CD14-positive monocyte (primary cell): Measurements from ENCODE around the gene SIGLEC9. TPM values are rescaled to one million over a fixed set of nuclear protein-coding genes. Genes with fewer than 3 reads are reported as not detected.
A peak's percentile ranks its signal among the peaks of the same experiment; 100 is the strongest.
"Not testable (repeated sequence)": the region's sequence is repeated elsewhere in the genome, so short reads cannot be mapped to it uniquely, and the experiment has no call there.

Experiments used
- DNase-seq, 3 donors: peaks; one replicate each; pipeline ENCODE4 v3.0.0-alpha.2; 2011 to 2022
- H2AFZ ChIP-seq: 2 replicates; pipeline ENCODE4 v1.6.0; 2012; ENCODE audit warnings: mild to moderate bottlenecking, low read depth, low read length, inconsistent platforms; ENCODE audit not compliant: insufficient read depth, poor library complexity, severe bottlenecking
- H3K27ac ChIP-seq, 2 donors: 1 replicate in 1 of 2; 2 replicates in 1 of 2; pipeline ENCODE4 v1.5.1; 2012 to 2013; ENCODE audit warnings: low read length in 2 of 2, control low read depth in 1 of 2, inconsistent platforms in 1 of 2, low read depth in 1 of 2, mild to moderate bottlenecking in 1 of 2
- H3K27me3 ChIP-seq, 2 donors: one replicate each; pipeline versions ENCODE4 v1.6.0 to v1.6.1; 2011 to 2013; ENCODE audit warnings: low read length in 2 of 2; ENCODE audit not compliant: control insufficient read depth in 2 of 2, insufficient read depth in 2 of 2
- H3K36me3 ChIP-seq, 2 donors: replicated peaks in 1 of 2; 1 replicate in 1 of 2; 2 replicates in 1 of 2; pipeline versions ENCODE4 v1.5.1 to v1.6.1; 2012 to 2013; ENCODE audit warnings: low read length in 2 of 2, control low read depth in 1 of 2, inconsistent platforms in 1 of 2, mild to moderate bottlenecking in 1 of 2; ENCODE audit not compliant: insufficient read depth in 2 of 2, control insufficient read depth in 1 of 2
- H3K4me1 ChIP-seq, 2 donors: 1 replicate in 1 of 2; 2 replicates in 1 of 2; pipeline versions ENCODE4 v1.5.1 to v1.6.1; 2012 to 2013; ENCODE audit warnings: low read length in 2 of 2, control low read depth in 1 of 2, inconsistent platforms in 1 of 2, mild to moderate bottlenecking in 1 of 2, moderate library complexity in 1 of 2; ENCODE audit not compliant: insufficient read depth in 2 of 2, control insufficient read depth in 1 of 2
- H3K4me2 ChIP-seq: replicated peaks from 2 replicates; pipeline ENCODE3; 2012; ENCODE audit warnings: low read length, moderate library complexity, mild to moderate bottlenecking; ENCODE audit not compliant: poor library complexity, severe bottlenecking; ENCODE audit errors: extremely low read depth
- H3K4me3 ChIP-seq, 3 experiments: fragments of 200-600 bp in 1 of 3; sonication (generic) in 1 of 3; replicated peaks in 1 of 3; 1 replicate in 2 of 3; 2 replicates in 1 of 3; pipeline ENCODE4 v1.5.1; 2011 to 2013; ENCODE audit warnings: low read length in 3 of 3, mild to moderate bottlenecking in 3 of 3, control low read depth in 2 of 3, low read depth in 2 of 3, inconsistent platforms in 1 of 3, moderate library complexity in 1 of 3
- H3K79me2 ChIP-seq: 2 replicates; pipeline ENCODE4 v1.6.0; 2012; ENCODE audit warnings: mild to moderate bottlenecking, control low read depth, inconsistent platforms, low read length, moderate library complexity; ENCODE audit not compliant: insufficient read depth
- H3K9ac ChIP-seq: 2 replicates; pipeline ENCODE4 v1.6.0; 2017; ENCODE audit warnings: low read length, mild to moderate bottlenecking; ENCODE audit not compliant: insufficient read depth, poor library complexity, severe bottlenecking
- H3K9me3 ChIP-seq, 2 donors: replicated peaks in 1 of 2; 1 replicate in 1 of 2; 2 replicates in 1 of 2; pipeline versions ENCODE4 v1.5.1 to v1.6.1; 2012 to 2013; ENCODE audit warnings: low read length in 2 of 2, control low read depth in 1 of 2; ENCODE audit not compliant: control insufficient read depth in 1 of 2, insufficient read depth in 1 of 2
- H4K20me1 ChIP-seq: 2 replicates; pipeline ENCODE4 v1.6.0; 2012; ENCODE audit warnings: mild to moderate bottlenecking, low read length, control low read depth, moderate library complexity; ENCODE audit not compliant: insufficient read depth
- H3K27ac Mint-ChIP-seq, 7 donors: one replicate each; pipeline ENCODE4 v1.8.0; 2020; ENCODE audit warnings: mild to moderate bottlenecking in 7 of 7, mixed read lengths in 7 of 7, moderate library complexity in 6 of 7, inconsistent platforms in 2 of 7
- H3K27me3 Mint-ChIP-seq, 3 donors: one replicate each; pipeline ENCODE4 v1.8.0; 2021 to 2022; ENCODE audit warnings: low read depth in 3 of 3, mild to moderate bottlenecking in 3 of 3, mixed read lengths in 3 of 3, moderate library complexity in 3 of 3, inconsistent platforms in 1 of 3
- H3K36me3 Mint-ChIP-seq, 2 donors: one replicate each; pipeline ENCODE4 v1.8.0; 2020; ENCODE audit warnings: mixed read lengths in 2 of 2, inconsistent platforms in 1 of 2, mild to moderate bottlenecking in 1 of 2
- H3K4me1 Mint-ChIP-seq: one replicate; pipeline ENCODE4 v1.8.0; 2020; ENCODE audit warnings: mild to moderate bottlenecking, mixed read lengths
- H3K4me3 Mint-ChIP-seq, 2 donors: one replicate each; pipeline ENCODE4 v1.8.0; 2020; ENCODE audit warnings: mild to moderate bottlenecking in 2 of 2, mixed read lengths in 2 of 2, moderate library complexity in 1 of 2
- H3K9me3 Mint-ChIP-seq, 7 donors: one replicate each; pipeline ENCODE4 v1.8.0; 2020 to 2022; ENCODE audit warnings: mixed read lengths in 7 of 7, mild to moderate bottlenecking in 6 of 7, moderate library complexity in 6 of 7, inconsistent platforms in 2 of 7
- CTCF ChIP-seq: fragments of 200-600 bp; IDR thresholded peaks from one replicate; pipeline ENCODE4 v1.8.0; 2022; ENCODE audit warnings: antibody characterized with exemption, mild to moderate bottlenecking
- WGBS: methylation state at CpG from one replicate; pipeline ENCODE4 v1.1.5; 2013; ENCODE audit warnings: missing lambda C conversion rate; ENCODE audit not compliant: insufficient coverage; 5-methylcytosine and 5-hydroxymethylcytosine counted together
- intact Hi-C, 2 donors: fragments of 100-400 bp; cut with micrococcal nuclease; formaldehyde crosslinking; loops; one replicate each; pipeline versions ENCODE4 v1.15.0 to v1.15.1; 2023
- polyA plus RNA-seq, 3 donors: library from polyadenylated mRNA; depleted of rRNA in 1 of 3; unstranded in 2 of 3; stranded (reverse) in 1 of 3; fragments of 300-500 nt in 2 of 3; fragments of >200 nt in 1 of 3; fragmentation: Illumina TruSeq in 2 of 3; gene quantifications; 1 replicate in 2 of 3; 2 replicates in 1 of 3; pipeline ENCODE4 v1.2.3, GENCODE V29; 2012 to 2021

Gene SIGLEC9
- polyA plus RNA-seq, 3 donors = 87.5 to 137 (median 133) TPM

DNA sequence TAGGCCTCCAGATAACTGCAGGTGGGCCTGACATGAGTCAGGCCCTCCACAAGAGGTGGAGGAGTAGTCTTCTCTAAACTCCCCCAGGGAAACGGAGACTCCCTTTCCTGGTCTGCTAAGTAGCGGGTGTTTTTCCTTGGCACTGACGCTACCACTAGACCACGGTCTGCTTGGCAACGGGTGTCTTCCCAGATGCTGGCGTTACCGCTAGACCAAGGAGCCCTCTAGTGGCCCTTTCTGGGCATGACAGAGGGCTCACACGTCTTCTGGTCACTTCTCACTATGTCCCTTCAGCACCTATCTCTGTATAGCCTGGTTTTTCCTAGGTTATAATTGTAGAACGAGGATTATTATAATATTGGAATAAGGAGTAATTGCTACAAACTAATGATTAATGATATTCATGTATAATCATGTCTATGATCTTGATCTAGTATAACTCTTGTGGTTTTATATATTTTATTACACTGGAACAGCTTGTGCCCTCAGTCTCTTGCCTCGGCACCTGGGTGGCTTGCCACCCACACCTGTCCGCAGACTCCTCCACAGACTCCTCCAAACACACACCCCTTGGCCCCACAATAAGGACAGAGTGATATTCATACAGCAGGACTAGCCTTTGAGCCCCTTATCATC is 44.7 kb downstream of the SIGLEC9 start:
- H3K27ac ChIP-seq, H3K4me2 ChIP-seq, H3K4me3 ChIP-seq, H3K27me3 ChIP-seq, H2AFZ ChIP-seq, H3K27ac Mint-ChIP-seq, H3K9me3 ChIP-seq, H3K36me3 ChIP-seq, H3K79me2 ChIP-seq, H3K36me3 Mint-ChIP-seq, H3K27me3 Mint-ChIP-seq, H3K4me3 Mint-ChIP-seq, H3K9ac ChIP-seq, H4K20me1 ChIP-seq, H3K9me3 Mint-ChIP-seq: not testable (repeated sequence)
- peak; percentile 93 for TF ChIP-seq CTCF
- peaks cover 18 to 22% of the 10 kb centered on the region in 2 donors for H3K4me1 ChIP-seq
- peaks cover 20% of the 10 kb centered on the region for H3K4me1 Mint-ChIP-seq
- DNase-seq = peak; percentile 52 to 74 (median 71)
- 20% methylated on average over 6 of the region's 11 CpGs for WGBS
- intact Hi-C loops = loop anchor here in 1 of 2 donors (5.0 to 10.0 kb wide), 2 partner anchors 147 to 245 kb away; no protein-coding TSS in a partner anchor

DNA sequence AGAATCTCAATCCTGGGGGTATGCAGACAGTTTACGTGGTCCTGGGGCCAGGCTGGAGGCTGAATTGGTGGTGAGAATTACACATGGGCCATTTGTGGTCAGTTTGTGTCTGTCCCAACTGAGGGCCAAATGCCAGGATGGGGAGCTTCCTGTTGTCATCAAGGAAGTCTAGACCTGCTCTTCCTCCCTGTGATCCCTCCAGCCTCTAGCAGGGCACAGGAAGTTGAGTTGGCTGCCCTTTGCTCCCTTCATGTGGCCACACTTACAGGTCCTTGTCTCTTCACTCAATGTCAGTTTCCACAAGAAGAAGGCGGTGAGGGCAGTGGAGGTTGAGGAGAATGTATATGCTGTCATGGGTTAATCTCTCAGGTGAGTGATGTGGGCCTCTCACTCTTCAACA is 47.5 kb downstream of the SIGLEC9 start:
- H3K36me3 ChIP-seq = no peaks in the 10 kb centered on the region
- 100% methylated on average over 1 of the region's 2 CpGs for WGBS
- H3K9me3 Mint-ChIP-seq = no peaks in the 10 kb centered on the region

More for the DNA sequence above, 47.5 kb downstream of the SIGLEC9 start:
- peak in 1 of 3 donors; percentile 10 for DNase-seq
- H3K27ac ChIP-seq = no peak overlapping the region
- H3K36me3 Mint-ChIP-seq = no peaks in the 10 kb centered on the region
- H3K4me1 Mint-ChIP-seq = peaks cover 13% of the 10 kb centered on the region
- no peaks in the 10 kb centered on the region for H3K9me3 ChIP-seq
- no peak overlapping the region for H3K9ac ChIP-seq
- H3K27ac Mint-ChIP-seq = no peak overlapping the region
- intact Hi-C loops = loop anchor here in 1 of 2 donors (5.0 kb wide), 1 partner anchor 155 kb away; the partner anchor contains the start of gene KLK10
- H3K4me3 ChIP-seq = no peak overlapping the region
- no peaks in the 10 kb centered on the region for H3K79me2 ChIP-seq
- H3K4me2 ChIP-seq = no peak overlapping the region
- no peak overlapping the region for H3K4me3 Mint-ChIP-seq
- H4K20me1 ChIP-seq = no peaks in the 10 kb centered on the region
- no peak overlapping the region for H2AFZ ChIP-seq
- no peak for TF ChIP-seq CTCF
- peaks cover 10 to 16% of the 10 kb centered on the region in 2 donors for H3K4me1 ChIP-seq
- no peaks in the 10 kb centered on the region for H3K27me3 ChIP-seq
- peaks cover 0 to 8% (median 3%) of the 10 kb centered on the region in 3 donors for H3K27me3 Mint-ChIP-seq
